ENCODE results near the gene NCR3LG1. TPM values are rescaled to one million over a fixed set of nuclear protein-coding genes. Genes with fewer than 3 reads are reported as not detected.
"Not testable (repeated sequence)": the region's sequence is repeated elsewhere in the genome, so short reads cannot be mapped to it uniquely, and the experiment has no call there.

Gene NCR3LG1
- total RNA-seq, 1 donor from 2014 or later = 2.6 TPM

- H3K36me3 ChIP-seq (ENCODE audit: control insufficient read depth, insufficient read depth, low read length) = no peaks in the 10 kb centered on the region
- peaks cover 6% of the 10 kb centered on the region for H3K27me3 ChIP-seq (ENCODE audit: control insufficient read depth, insufficient read depth, low read length)
- H3K4me3 ChIP-seq (ENCODE audit: low read depth, low read length) = no peak overlapping the region
- no peak for TF ChIP-seq CTCF (IDR thresholded peaks at IDR 0.05; ENCODE audit: insufficient read depth, low read length, severe bottlenecking)
- FAIRE-seq = no peak
- DNase-seq (ENCODE audit: low read depth) = peak; percentile 7
Observed at GRCh38 chr11:17423533-17424310, 72.1 kb downstream of the NCR3LG1 start.

- DNase-seq (ENCODE audit: low read depth); H3K4me3 ChIP-seq (ENCODE audit: low read depth, low read length); H3K27me3 ChIP-seq (ENCODE audit: control insufficient read depth, insufficient read depth, low read length); FAIRE-seq; H3K36me3 ChIP-seq (ENCODE audit: control insufficient read depth, insufficient read depth, low read length): not testable (repeated sequence)
Observed at GRCh38 chr11:17426233-17426632, 74.6 kb downstream of the NCR3LG1 start.

Other genes with a start within 250 kb of the NCR3LG1 start
- 35.0 and 40.3 TPM in 2 replicates for gene PIK3C2A, start 143.8 kb upstream of the NCR3LG1 start, total RNA-seq
- gene NUCB2, start 75.1 kb upstream of the NCR3LG1 start, total RNA-seq = 47.7 and 84.2 TPM in 2 replicates
- gene KCNJ11, start 36.9 kb downstream of the NCR3LG1 start, total RNA-seq = 0.77 and 0.79 TPM in 2 replicates
- not detected in 2 replicates for gene ABCC8, start 125.0 kb downstream of the NCR3LG1 start, total RNA-seq
- not detected in 2 replicates for gene USH1C, start 192.6 kb downstream of the NCR3LG1 start, total RNA-seq
- gene OTOG, start 195.5 kb downstream of the NCR3LG1 start, total RNA-seq = not detected in 2 replicates